H1 (cell line): ENCODE data around the gene C3orf85. TPM values are rescaled to one million over a fixed set of nuclear protein-coding genes. Genes with fewer than 3 reads are reported as not detected.

Experiments used
- CTCF ChIA-PET: fragments of 300-600 bp; sonication (Branson Sonifier 250); formaldehyde crosslinking; loops from one replicate; lab custom pipeline; 2021; ENCODE audit not compliant: partially characterized antibody; lab: Charles Lee
- POLR2A ChIA-PET: fragments of 300-600 bp; sonication (Branson Sonifier 250); formaldehyde crosslinking; loops from one replicate; lab custom pipeline; 2021; ENCODE audit warnings: inconsistent platforms; ENCODE audit not compliant: partially characterized antibody; lab: Charles Lee
- DNase-seq, 2 experiments: peaks; one replicate each; pipeline versions ENCODE4 v3.0.0 to v3.0.0-alpha.2; 2010 to 2022; ENCODE audit warnings: low spot score in 2 of 2, low read depth in 1 of 2, mixed read lengths in 1 of 2
- FAIRE-seq: peaks from 2 replicates; lab custom pipeline; 2011; peaks lifted over from hg19 to GRCh38; lab: Jason Lieb, UNC
- H2AFZ ChIP-seq: 2 replicates; pipeline ENCODE4 v1.8.1; 2012; ENCODE audit warnings: low read length, inconsistent platforms
- H2AK5ac ChIP-seq: 2 replicates; pipeline ENCODE4 v1.6.1; 2013; ENCODE audit warnings: low read depth, low read length
- H2BK120ac ChIP-seq: replicated peaks from 2 replicates; pipeline ENCODE3; 2013; ENCODE audit warnings: low read depth, low read length, inconsistent platforms
- H2BK12ac ChIP-seq: 2 replicates; pipeline ENCODE4 v1.6.1; 2013; ENCODE audit warnings: low read depth, low read length
- H2BK15ac ChIP-seq: 2 replicates; pipeline ENCODE4 v1.6.1; 2013; ENCODE audit warnings: low read length
- H2BK20ac ChIP-seq: 2 replicates; pipeline ENCODE4 v1.6.1; 2013; ENCODE audit warnings: low read length
- H2BK5ac ChIP-seq: 2 replicates; pipeline ENCODE4 v1.6.1; 2013; ENCODE audit warnings: low read depth, low read length
- H3K14ac ChIP-seq: 2 replicates; pipeline ENCODE4 v1.6.1; 2013; ENCODE audit warnings: inconsistent platforms; ENCODE audit not compliant: insufficient read length
- H3K18ac ChIP-seq: 2 replicates; pipeline ENCODE4 v1.6.1; 2013; ENCODE audit warnings: low read length; ENCODE audit errors: extremely low read depth
- H3K23ac ChIP-seq: 2 replicates; pipeline ENCODE4 v1.6.1; 2013; ENCODE audit warnings: inconsistent platforms; ENCODE audit not compliant: insufficient read length
- H3K23me2 ChIP-seq: 2 replicates; pipeline ENCODE4 v1.6.1; 2013; ENCODE audit warnings: low read depth, low read length
- H3K27ac ChIP-seq: 2 replicates; pipeline ENCODE4 v1.6.1; 2011; ENCODE audit warnings: low read depth, low read length, inconsistent platforms
- H3K27me3 ChIP-seq, 4 experiments: replicated peaks in 1 of 4; 1 replicate in 1 of 4; 2 replicates in 3 of 4; pipeline versions ENCODE4 v1.6.1 to v1.8.1; 2011 to 2013; ENCODE audit warnings: low read length in 3 of 4, mild to moderate bottlenecking in 3 of 4, inconsistent platforms in 2 of 4, mixed read lengths in 2 of 4, moderate library complexity in 1 of 4; ENCODE audit not compliant: control insufficient read depth in 3 of 4, insufficient read depth in 3 of 4; ENCODE audit errors: extremely low read depth in 1 of 4
- H3K36me3 ChIP-seq, 4 experiments: 2 replicates each; pipeline versions ENCODE4 v1.6.1 to v1.8.1; 2011 to 2013; ENCODE audit warnings: mild to moderate bottlenecking in 4 of 4, low read length in 3 of 4, moderate library complexity in 2 of 4, control low read depth in 1 of 4, inconsistent platforms in 1 of 4; ENCODE audit not compliant: insufficient read depth in 4 of 4, control insufficient read depth in 2 of 4
- H3K4ac ChIP-seq: replicated peaks from 2 replicates; pipeline ENCODE3; 2013; ENCODE audit warnings: low read length, low read depth, mixed read lengths, inconsistent platforms; ENCODE audit not compliant: insufficient read length
- H3K4me1 ChIP-seq, 4 experiments: replicated peaks in 1 of 4; 1 replicate in 1 of 4; 2 replicates in 3 of 4; pipeline versions ENCODE4 v1.6.1 to v1.8.1; 2011 to 2013; ENCODE audit warnings: low read length in 3 of 4, inconsistent platforms in 2 of 4, mixed read lengths in 1 of 4; ENCODE audit not compliant: insufficient read depth in 4 of 4, control insufficient read depth in 3 of 4
- H3K4me2 ChIP-seq, 2 experiments: 2 replicates each; pipeline versions ENCODE4 v1.6.1 to v1.8.1; 2011 to 2013; ENCODE audit warnings: low read depth in 2 of 2, low read length in 2 of 2, control low read depth in 1 of 2, inconsistent platforms in 1 of 2, mild to moderate bottlenecking in 1 of 2; ENCODE audit not compliant: insufficient read depth in 1 of 2
- H3K4me3 ChIP-seq, 4 experiments: fragments of 200-600, 300-600 bp in 1 of 4; sonication (generic), shearing (Covaris generic), sonication (Bioruptor Twin) in 1 of 4; 2 replicates each; pipeline versions ENCODE4 v1.5.1 to v1.8.1; 2011 to 2016; ENCODE audit warnings: low read length in 4 of 4, low read depth in 3 of 4, control low read depth in 2 of 4, inconsistent platforms in 2 of 4, mild to moderate bottlenecking in 2 of 4, mixed read lengths in 1 of 4, moderate library complexity in 1 of 4; ENCODE audit not compliant: insufficient read depth in 2 of 4; ENCODE audit errors: extremely low read depth in 1 of 4
- H3K56ac ChIP-seq: replicated peaks from 2 replicates; pipeline ENCODE3; 2013; ENCODE audit warnings: low read depth, mild to moderate bottlenecking, mixed read lengths, low read length, inconsistent platforms; ENCODE audit not compliant: insufficient read length
- H3K79me1 ChIP-seq: 2 replicates; pipeline ENCODE4 v1.6.1; 2013; ENCODE audit warnings: low read depth, low read length, control low read depth
- H3K79me2 ChIP-seq, 2 experiments: 2 replicates each; pipeline versions ENCODE4 v1.6.1 to v1.8.1; 2012 to 2013; ENCODE audit warnings: low read length in 2 of 2, mild to moderate bottlenecking in 2 of 2, inconsistent platforms in 1 of 2; ENCODE audit not compliant: insufficient read depth in 2 of 2, control insufficient read depth in 1 of 2
- H3K9ac ChIP-seq, 4 experiments: replicated peaks in 1 of 4; 1 replicate in 1 of 4; 2 replicates in 3 of 4; pipeline versions ENCODE4 v1.6.1 to v1.8.1; 2011 to 2013; ENCODE audit warnings: low read depth in 3 of 4, low read length in 3 of 4, control low read depth in 2 of 4, mild to moderate bottlenecking in 2 of 4, moderate library complexity in 2 of 4, inconsistent platforms in 1 of 4; ENCODE audit errors: extremely low read depth in 1 of 4
- H3K9me3 ChIP-seq, 2 experiments: 2 replicates each; pipeline versions ENCODE4 v1.6.1 to v1.8.1; 2012 to 2013; ENCODE audit warnings: mild to moderate bottlenecking in 2 of 2, moderate library complexity in 2 of 2, control low read depth in 1 of 2, inconsistent platforms in 1 of 2, low read depth in 1 of 2, low read length in 1 of 2, mixed read lengths in 1 of 2; ENCODE audit not compliant: insufficient read depth in 2 of 2
- H4K20me1 ChIP-seq, 2 experiments: replicated peaks in 1 of 2; 2 replicates each; pipeline versions ENCODE3 to v1.8.1; 2011 to 2013; ENCODE audit warnings: inconsistent platforms in 2 of 2, low read length in 2 of 2, mild to moderate bottlenecking in 1 of 2; ENCODE audit not compliant: insufficient read depth in 2 of 2, control insufficient read depth in 1 of 2
- H4K5ac ChIP-seq: 2 replicates; pipeline ENCODE4 v1.6.1; 2013; ENCODE audit warnings: low read length, low read depth, mixed read lengths, inconsistent platforms; ENCODE audit not compliant: insufficient read length
- H4K8ac ChIP-seq: 2 replicates; pipeline ENCODE4 v1.8.0; 2013; ENCODE audit warnings: mild to moderate bottlenecking, moderate library complexity, low read length, inconsistent platforms; ENCODE audit not compliant: insufficient read depth; ENCODE audit errors: extremely low read depth
- H4K91ac ChIP-seq: replicated peaks from 2 replicates; pipeline ENCODE3; 2013; ENCODE audit warnings: low read length, mixed read lengths, inconsistent platforms; ENCODE audit not compliant: insufficient read length
- EGR1 ChIP-seq: IDR thresholded peaks from 2 replicates; pipeline ENCODE4 v1.6.1; 2011; ENCODE audit warnings: low read depth, low read length, borderline replicate concordance
- EZH2 ChIP-seq: fragments of 200-600 bp; sonication (generic); IDR thresholded peaks from 2 replicates; pipeline ENCODE4 v1.7.1; 2012; ENCODE audit warnings: low read depth, mild to moderate bottlenecking, moderate library complexity, low read length, inconsistent platforms; ENCODE audit not compliant: severe bottlenecking
- polyA plus RNA-seq, 7 experiments: library from polyadenylated mRNA; depleted of rRNA in 3 of 7; stranded (reverse) in 5 of 7; unstranded in 2 of 7; fragments of >200 nt in 5 of 7; fragments of 200-250 nt in 2 of 7; gene quantifications; 1 replicate in 5 of 7; 2 replicates in 1 of 7; 4 replicates in 1 of 7; pipeline versions ENCODE4 v1.2.1 to v1.2.3, GENCODE V29; 2011 to 2013; ENCODE audit warnings: missing spikeins in 2 of 7, mixed read lengths in 2 of 7
- total RNA-seq: library from RNA; stranded (reverse); fragmentation: NEBNext Ultra II Directional; extraction: Animal tissue kit (Norgen Biotek cat#: 25700); gene quantifications from 2 replicates; pipeline ENCODE4 v1.2.1, GENCODE V29; 2021

Gene C3orf85
- total and polyA plus RNA-seq, 2 of the 8 experiments (the other 6 are each of a cell fraction or from before 2014, with no cell fraction given) = not detected

GRCh38 chr3:109122690-109123089, 13.8 kb upstream of the C3orf85 start:
- no peak overlapping the region for H2BK12ac ChIP-seq
- FAIRE-seq = no peak
- TF ChIP-seq EGR1 (no peak), EZH2 (no peak)

More at GRCh38 chr3:109122690-109123089, 13.8 kb upstream of the C3orf85 start:
- Histone ChIP-seq H3K23ac (no peak overlapping the region), H3K79me1 (no peaks in the 10 kb centered on the region), H2BK5ac (no peak overlapping the region), H2BK15ac (no peak overlapping the region), H3K27me3 (no peaks in the 10 kb centered on the region), H3K4ac (no peak overlapping the region), H3K36me3 (no peaks in the 10 kb centered on the region), H4K8ac (no peak overlapping the region), H2AK5ac (no peak overlapping the region), H4K20me1 (no peaks in the 10 kb centered on the region), H3K27ac (no peak overlapping the region), H2BK120ac (no peak overlapping the region), H3K4me1 (no peaks in the 10 kb centered on the region), H3K9ac (no peak overlapping the region), H3K18ac (no peak overlapping the region), H3K79me2 (no peaks in the 10 kb centered on the region), H3K4me2 (no peak overlapping the region), H3K56ac (no peak overlapping the region), H3K9me3 (peaks cover 0 to 10% of the 10 kb centered on the region in 2 experiments; a peak in 2 of 4 replicates), H2AFZ (no peak overlapping the region), H3K4me3 (no peak overlapping the region), H2BK20ac (no peak overlapping the region), H4K91ac (no peak overlapping the region), H4K5ac (no peak overlapping the region), H3K14ac (no peak overlapping the region), H3K23me2 (no peaks in the 10 kb centered on the region)
- CTCF ChIA-PET = no interaction called here
- POLR2A ChIA-PET = no interaction called here
- DNase-seq = no peak
